SK-N-DZ (cell line): ENCODE results near the gene PTPRG.
A peak's percentile ranks its signal among the peaks of the same experiment; 100 is the strongest.
"Not testable (repeated sequence)": the region's sequence is repeated elsewhere in the genome, so short reads cannot be mapped to it uniquely, and the experiment has no call there.

Source experiments
- DNase-seq: peaks from one replicate; pipeline ENCODE4 v3.0.0-alpha.2; 2015; ENCODE audit warnings: low spot score

PTPRG gene

GRCh38 chr3:61724183-61724582 is 162.8 kb downstream of the PTPRG start:
- DNase-seq, result no peak

DNA sequence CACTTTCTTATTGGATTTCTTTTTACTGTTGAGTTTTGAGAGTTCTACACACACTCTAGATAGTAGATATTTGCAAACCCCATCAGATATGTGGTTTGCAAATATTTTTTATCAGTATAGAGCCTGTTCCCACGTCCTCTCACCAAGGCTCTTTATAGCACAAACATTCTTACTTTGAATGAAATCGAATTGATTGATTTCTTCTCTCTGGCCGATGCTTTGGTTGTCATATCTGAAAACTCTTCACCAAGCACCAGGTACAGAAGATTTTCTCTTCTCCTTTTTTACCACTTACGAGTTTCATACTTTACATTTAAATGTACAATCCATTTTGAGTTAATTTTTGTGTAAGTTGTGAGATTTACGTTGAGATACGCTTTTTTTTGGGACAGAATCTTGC is 163.4 kb downstream of the PTPRG start:
- DNase-seq, result no peak

DNA sequence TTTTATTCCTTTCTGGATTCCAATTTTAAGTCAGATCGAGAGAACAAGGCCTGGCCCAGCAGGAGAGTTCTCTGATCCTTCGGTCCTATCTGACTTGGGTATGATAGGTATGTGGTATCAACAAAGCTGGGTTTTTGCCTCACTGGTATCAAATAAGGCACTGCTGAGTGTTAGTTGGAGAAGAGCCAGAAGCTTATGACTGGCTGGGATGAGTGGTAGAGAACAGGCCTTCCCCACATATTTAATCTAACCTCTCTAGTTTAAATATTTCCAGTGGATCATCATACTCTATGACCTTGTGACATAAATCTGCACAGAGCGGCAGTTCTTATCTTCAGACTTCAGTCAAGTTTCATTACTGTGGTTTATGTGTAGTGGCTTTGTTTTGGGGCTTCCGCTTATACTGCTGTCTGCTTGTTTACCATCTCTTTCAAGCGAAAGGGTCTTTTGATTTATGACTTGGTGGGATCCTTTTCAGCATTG is 164.5 kb downstream of the PTPRG start:
- DNase-seq, result peak; percentile 23

DNA sequence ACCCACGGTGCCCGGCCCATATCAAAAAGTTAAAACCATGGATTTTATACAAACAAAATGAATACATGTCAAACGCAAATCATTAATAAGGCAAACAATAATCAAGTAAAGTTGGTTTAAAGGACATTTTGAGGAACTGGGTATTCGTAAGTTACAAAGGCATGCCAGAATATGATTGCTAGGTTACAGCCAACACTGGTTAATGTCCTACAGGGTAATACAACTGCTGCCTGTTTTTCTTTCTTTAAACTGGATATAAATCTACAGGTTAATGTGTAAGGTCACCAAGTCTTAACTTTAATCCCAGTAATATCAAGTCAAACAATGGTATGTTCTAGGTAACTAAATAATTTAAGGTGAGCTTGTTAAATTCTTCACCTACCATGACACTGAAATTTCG is 166.1 kb downstream of the PTPRG start:
- DNase-seq, result no peak

GRCh38 chr3:61729038-61729634 is 167.8 kb downstream of the PTPRG start:
- no peak for DNase-seq

DNA sequence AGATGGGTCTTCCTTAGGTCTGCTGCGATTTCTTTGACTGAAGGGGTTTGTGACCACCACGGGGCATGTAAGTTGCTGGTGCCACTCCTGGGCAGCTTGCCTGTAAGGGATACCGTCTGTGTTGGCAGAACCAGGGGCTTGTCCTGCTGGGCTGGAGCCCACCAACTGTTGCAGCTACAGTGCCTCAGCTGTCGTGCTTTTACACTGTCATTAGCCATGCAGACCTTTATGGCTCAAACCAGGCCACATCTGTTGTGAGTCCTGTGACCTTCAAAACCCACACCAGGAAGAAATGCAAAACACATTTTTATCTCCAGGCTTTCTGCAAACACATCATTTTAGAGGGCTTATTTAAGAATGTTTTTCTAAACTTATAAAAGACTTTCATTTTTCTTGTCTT is 168.7 kb downstream of the PTPRG start:
- no peak for DNase-seq

- DNase-seq, result no peak
These were observed 169.3 kb downstream of the PTPRG start for GRCh38 chr3:61730577-61731231.

GRCh38 chr3:61733000-61733399 is 171.6 kb downstream of the PTPRG start:
- no peak for DNase-seq

DNA sequence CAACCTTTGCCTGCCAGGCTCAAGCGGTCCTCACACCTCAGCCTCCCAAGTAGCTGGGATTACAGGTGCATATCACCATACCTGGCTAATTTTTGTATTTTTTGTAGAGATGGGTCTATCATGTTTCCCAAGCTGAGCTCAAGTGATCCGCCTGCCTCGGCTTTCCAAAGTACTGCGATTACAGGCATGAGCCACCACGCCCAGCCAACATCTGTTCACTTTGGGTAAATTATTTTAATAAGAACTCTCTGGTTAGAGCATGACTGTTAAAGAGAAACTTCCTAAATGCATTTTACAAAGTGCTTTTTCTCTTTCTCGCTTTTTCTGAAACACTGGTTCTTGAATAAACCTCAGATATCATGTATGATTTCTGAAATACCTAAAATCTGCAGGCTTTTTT is 172.5 kb downstream of the PTPRG start:
- no peak for DNase-seq

DNA sequence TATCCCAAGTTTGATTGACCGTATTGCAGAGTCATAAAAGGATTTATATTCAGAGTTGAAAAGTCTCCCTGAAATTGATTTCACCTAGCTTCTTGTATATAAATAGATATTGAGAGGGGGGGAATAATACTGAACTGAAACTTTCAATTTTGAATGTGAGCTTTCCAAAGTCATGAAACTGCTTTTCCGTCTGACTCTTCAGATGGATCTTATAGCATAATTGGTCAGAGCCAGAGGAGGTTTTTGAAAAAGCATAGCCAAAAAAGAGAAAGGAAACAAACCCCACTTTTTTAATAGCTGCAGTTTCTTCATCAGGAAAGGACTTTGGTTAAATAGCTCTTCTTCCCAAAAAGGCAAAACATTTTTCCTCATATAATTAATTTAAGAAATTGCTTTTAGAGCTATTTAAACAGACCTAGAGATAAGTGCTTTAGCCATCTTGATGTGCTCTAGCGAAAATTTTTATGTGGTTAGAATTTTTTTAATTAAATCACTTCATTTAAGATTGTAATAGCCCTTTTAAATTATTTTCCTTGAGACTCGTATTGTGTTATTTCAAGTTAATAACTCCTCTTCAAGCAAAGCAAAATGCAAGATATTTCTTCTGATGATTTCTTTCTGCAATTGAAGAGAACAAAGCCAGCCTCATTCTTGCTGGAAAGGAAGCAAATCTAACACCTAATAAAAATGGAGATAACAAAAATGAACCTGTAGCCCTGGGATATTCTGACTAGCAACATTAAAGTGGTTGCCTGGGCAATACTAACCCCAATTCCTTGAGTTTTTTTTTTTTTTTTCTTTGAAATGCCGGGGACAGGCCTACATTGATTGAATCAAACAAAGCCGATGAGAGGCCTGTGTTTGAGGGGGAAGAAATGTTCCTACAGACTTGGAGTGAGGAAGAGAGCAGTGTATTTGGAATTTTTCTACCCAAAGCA is 173.6 kb downstream of the PTPRG start:
- no peak for DNase-seq

GRCh38 chr3:61736506-61736905 is 175.1 kb downstream of the PTPRG start:
- no peak for DNase-seq

DNA sequence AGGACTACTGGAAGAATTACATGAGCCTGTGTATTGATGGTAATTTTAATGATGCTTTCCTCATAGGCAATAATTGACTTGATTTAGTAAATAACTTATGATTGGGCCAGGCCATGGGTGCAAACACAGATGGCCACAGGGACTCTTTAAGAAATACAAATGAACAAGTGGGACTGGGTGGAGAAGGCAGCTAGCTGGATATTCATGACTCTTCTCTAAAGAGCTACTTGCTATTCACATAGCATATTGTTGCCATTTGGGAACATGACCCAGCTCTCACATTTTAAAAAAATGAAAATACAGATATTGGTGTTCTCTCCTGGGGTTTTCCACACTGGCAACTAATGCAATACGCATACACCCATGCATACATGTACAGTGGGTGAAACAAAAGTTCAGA is 178.3 kb downstream of the PTPRG start:
- DNase-seq, result no peak

DNA sequence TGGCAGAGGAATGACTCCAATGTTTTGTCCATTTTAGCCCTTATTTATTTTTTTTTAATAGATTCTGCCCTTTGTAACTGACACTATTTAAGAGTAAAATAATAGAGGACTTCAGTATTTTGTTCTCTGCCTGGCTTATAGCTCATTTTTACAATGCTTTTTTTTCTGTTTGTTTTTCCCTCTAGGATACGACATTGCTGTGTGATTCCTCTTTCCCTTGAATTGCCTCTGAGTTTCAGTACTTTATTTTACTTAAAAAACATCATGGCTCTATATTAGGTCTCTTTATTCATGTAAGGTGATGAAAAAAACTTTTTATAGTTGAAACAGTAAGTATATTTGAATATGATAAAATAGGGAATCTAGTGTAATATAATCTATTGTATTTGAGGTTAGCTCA is 179.1 kb downstream of the PTPRG start:
- DNase-seq, result no peak

GRCh38 chr3:61741551-61741950 is 180.2 kb downstream of the PTPRG start:
- DNase-seq, result no peak

DNA sequence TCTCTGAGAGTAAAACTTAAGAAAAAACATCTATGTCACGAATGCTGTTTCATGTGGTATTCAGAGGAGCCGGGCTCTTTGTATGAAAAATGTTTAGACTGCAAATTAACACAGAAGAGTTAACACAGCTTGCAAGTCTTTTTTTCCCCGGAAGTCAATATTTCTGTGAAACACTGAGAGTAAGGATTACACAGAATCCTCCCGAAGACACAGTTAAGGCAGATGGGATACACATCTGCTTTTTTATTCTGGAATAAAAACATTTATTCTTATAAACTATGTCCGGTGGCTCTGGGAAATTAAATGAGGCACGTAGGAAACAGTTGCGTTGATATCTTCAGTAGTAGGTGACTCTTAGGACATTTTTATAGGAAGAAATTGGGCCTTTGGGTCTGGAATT is 180.6 kb downstream of the PTPRG start:
- DNase-seq, result no peak

DNA sequence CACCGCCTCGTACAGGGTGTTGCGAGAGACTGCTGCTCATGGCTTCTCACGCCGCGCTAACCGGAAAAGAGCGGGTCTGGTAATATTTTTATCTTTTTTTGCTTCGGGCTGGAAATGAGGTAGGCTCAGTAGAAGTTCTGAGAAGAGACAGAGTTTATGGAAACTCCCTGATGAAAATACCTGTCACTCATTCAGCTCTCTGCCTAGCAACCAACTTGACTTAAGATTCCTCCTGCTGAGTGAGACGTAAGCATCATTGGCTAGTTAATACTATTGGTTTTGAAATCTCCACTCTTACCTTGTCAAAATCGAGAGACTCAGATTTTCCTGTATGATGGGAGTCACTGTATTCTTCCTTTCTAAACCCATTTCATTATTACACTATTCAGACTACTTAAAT is 181.7 kb downstream of the PTPRG start:
- no peak for DNase-seq

GRCh38 chr3:61743686-61744242 is 182.4 kb downstream of the PTPRG start:
- no peak for DNase-seq

- no peak for DNase-seq
These were observed 186.9 kb downstream of the PTPRG start for GRCh38 chr3:61748288-61748687.

- no peak for DNase-seq
These were observed 189.4 kb downstream of the PTPRG start for GRCh38 chr3:61750766-61751165.

DNA sequence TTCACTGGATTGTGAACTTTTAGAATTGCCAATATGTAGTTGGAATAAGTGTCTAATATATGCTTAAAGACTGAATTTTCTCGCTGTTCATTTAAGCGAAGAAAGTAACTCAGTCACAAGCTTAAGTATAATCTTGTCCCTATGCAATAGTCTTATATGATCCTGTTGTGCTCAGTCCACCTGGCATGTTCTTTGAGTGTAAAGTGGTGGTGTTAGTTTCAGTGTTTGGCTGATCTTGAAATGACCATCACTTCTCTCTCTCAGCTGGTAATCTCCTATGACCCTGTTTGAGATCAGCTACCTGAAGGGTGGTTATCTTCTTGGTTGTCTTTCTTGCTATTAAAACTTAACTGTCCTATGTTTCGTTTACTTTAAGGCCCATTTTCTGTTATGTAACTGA is 197.5 kb downstream of the PTPRG start:
- DNase-seq, result no peak

DNA sequence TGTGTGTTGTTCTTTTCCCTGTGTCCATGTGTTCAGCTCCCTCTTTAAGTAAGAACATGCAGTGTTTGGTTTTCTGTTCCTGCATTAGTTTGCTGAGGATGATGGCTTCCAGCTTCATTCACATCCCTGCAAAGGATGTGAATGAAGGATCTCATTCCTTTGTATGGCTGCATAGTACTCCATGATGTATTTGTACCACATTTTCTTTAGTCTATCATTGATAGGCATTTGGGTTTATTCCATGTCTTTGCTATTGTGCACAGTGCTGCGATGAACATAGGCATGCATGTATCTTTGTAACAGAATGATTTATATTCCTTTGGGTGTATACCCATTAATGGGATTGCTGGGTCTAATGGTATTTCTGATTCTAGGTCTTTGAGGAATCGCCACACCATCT is 199.4 kb downstream of the PTPRG start:
- DNase-seq, result not testable (repeated sequence)
